ENCODE measurements around the gene CLDN14.

DNA sequence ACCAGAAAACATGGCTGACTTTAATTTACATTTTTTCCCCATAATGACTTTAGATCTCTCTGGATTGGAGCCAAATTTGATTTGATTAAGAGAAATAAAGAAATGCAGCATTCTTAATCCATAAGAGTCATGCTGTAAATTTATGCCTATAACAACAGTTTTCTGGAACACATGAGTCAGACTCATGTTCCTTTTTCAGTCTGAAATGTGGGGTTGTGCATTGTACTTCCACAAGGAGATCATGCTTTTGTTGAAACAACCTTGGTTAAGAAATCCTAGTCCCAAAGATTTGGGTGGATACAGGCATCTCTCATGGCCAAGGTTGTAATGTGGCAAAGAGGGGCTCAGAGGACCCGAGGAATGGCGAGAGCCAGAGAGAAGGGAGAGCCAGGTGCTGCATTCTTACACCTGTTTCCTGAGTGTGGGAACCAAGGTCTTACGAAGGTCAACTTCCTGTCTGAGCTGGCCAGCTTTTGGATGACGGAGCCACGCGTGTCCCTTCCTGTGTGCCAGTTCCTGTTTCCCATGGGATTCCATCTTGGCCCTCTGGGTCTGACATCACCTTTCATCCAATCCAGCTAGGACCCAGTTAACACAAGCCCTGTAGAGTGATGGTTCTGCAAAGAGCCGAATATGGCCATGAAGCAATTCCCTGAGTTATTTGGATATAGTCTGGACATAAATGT, 23.1 kb downstream of the CLDN14 start:
- TF ChIP-seq, protein P1, sequence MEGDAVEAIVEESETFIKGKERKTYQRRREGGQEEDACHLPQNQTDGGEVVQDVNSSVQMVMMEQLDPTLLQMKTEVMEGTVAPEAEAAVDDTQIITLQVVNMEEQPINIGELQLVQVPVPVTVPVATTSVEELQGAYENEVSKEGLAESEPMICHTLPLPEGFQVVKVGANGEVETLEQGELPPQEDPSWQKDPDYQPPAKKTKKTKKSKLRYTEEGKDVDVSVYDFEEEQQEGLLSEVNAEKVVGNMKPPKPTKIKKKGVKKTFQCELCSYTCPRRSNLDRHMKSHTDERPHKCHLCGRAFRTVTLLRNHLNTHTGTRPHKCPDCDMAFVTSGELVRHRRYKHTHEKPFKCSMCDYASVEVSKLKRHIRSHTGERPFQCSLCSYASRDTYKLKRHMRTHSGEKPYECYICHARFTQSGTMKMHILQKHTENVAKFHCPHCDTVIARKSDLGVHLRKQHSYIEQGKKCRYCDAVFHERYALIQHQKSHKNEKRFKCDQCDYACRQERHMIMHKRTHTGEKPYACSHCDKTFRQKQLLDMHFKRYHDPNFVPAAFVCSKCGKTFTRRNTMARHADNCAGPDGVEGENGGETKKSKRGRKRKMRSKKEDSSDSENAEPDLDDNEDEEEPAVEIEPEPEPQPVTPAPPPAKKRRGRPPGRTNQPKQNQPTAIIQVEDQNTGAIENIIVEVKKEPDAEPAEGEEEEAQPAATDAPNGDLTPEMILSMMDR (conservative IDR thresholded peaks at IDR 0.05; ENCODE audit: low read depth in 2 of 2), result no peak
- TF ChIP-seq POLR2AphosphoS5 (IDR thresholded peaks at IDR 0.05; ENCODE audit: low read depth) (no peak), EZH2 (IDR thresholded peaks at IDR 0.05; ENCODE audit: low read depth, unreplicated experiment) (no peak), JUNB (IDR thresholded peaks at IDR 0.05; ENCODE audit: unreplicated experiment) (no peak), NANOG (IDR thresholded peaks at IDR 0.05; ENCODE audit: borderline replicate concordance) (no peak), EZH2phosphoT487 (IDR thresholded peaks at IDR 0.05; ENCODE audit: unreplicated experiment) (no peak), ZNF114 (CRISPR knock-in tag; IDR thresholded peaks at IDR 0.05) (no peak)
- TF ChIP-seq, protein P2, sequence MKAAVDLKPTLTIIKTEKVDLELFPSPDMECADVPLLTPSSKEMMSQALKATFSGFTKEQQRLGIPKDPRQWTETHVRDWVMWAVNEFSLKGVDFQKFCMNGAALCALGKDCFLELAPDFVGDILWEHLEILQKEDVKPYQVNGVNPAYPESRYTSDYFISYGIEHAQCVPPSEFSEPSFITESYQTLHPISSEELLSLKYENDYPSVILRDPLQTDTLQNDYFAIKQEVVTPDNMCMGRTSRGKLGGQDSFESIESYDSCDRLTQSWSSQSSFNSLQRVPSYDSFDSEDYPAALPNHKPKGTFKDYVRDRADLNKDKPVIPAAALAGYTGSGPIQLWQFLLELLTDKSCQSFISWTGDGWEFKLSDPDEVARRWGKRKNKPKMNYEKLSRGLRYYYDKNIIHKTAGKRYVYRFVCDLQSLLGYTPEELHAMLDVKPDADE (IDR thresholded peaks at IDR 0.05), result no peak
- TF ChIP-seq, protein P3, sequence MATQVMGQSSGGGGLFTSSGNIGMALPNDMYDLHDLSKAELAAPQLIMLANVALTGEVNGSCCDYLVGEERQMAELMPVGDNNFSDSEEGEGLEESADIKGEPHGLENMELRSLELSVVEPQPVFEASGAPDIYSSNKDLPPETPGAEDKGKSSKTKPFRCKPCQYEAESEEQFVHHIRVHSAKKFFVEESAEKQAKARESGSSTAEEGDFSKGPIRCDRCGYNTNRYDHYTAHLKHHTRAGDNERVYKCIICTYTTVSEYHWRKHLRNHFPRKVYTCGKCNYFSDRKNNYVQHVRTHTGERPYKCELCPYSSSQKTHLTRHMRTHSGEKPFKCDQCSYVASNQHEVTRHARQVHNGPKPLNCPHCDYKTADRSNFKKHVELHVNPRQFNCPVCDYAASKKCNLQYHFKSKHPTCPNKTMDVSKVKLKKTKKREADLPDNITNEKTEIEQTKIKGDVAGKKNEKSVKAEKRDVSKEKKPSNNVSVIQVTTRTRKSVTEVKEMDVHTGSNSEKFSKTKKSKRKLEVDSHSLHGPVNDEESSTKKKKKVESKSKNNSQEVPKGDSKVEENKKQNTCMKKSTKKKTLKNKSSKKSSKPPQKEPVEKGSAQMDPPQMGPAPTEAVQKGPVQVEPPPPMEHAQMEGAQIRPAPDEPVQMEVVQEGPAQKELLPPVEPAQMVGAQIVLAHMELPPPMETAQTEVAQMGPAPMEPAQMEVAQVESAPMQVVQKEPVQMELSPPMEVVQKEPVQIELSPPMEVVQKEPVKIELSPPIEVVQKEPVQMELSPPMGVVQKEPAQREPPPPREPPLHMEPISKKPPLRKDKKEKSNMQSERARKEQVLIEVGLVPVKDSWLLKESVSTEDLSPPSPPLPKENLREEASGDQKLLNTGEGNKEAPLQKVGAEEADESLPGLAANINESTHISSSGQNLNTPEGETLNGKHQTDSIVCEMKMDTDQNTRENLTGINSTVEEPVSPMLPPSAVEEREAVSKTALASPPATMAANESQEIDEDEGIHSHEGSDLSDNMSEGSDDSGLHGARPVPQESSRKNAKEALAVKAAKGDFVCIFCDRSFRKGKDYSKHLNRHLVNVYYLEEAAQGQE (IDR thresholded peaks at IDR 0.05; ENCODE audit: unreplicated experiment), result no peak
